ENCODE results near the gene GPX2.

The GPX2 gene

GRCh38 chr14:64938972-64939816, 3.4 kb downstream of the GPX2 start:
- DNase-seq (ENCODE audit: low spot score), result no peak

GRCh38 chr14:64937821-64938193, 4.7 kb downstream of the GPX2 start:
- DNase-seq (ENCODE audit: low spot score), result no peak

- DNase-seq (ENCODE audit: low spot score), result no peak
Observed at GRCh38 chr14:64937171-64937820, 5.2 kb downstream of the GPX2 start.

- DNase-seq (ENCODE audit: low spot score), result no peak
Observed at GRCh38 chr14:64935508-64935907, 7.0 kb downstream of the GPX2 start.

GRCh38 chr14:64934338-64934929, 8.1 kb downstream of the GPX2 start:
- no peak for DNase-seq (ENCODE audit: low spot score)

GRCh38 chr14:64932231-64932630, 10.3 kb downstream of the GPX2 start:
- no peak for DNase-seq (ENCODE audit: low spot score)

- DNase-seq (ENCODE audit: low spot score), result no peak
Observed at GRCh38 chr14:64931123-64931522, 11.4 kb downstream of the GPX2 start.

GRCh38 chr14:64930085-64930843, 12.3 kb downstream of the GPX2 start:
- no peak for DNase-seq (ENCODE audit: low spot score)

GRCh38 chr14:64929014-64929359, 13.6 kb downstream of the GPX2 start:
- DNase-seq (ENCODE audit: low spot score), result no peak

GRCh38 chr14:64928239-64929013, 14.1 kb downstream of the GPX2 start:
- no peak for DNase-seq (ENCODE audit: low spot score)

- DNase-seq (ENCODE audit: low spot score), result no peak
Observed at GRCh38 chr14:64927031-64927430, 15.5 kb downstream of the GPX2 start.

- DNase-seq (ENCODE audit: low spot score), result no peak
Observed at GRCh38 chr14:64926398-64926995, 16.0 kb downstream of the GPX2 start.

GRCh38 chr14:64923015-64923414, 19.5 kb downstream of the GPX2 start:
- DNase-seq (ENCODE audit: low spot score), result no peak

GRCh38 chr14:64920465-64920864, 22.1 kb downstream of the GPX2 start:
- no peak for DNase-seq (ENCODE audit: low spot score)

- DNase-seq (ENCODE audit: low spot score), result no peak
Observed at GRCh38 chr14:64919618-64920017, 22.9 kb downstream of the GPX2 start.

- no peak for DNase-seq (ENCODE audit: low spot score)
Observed at GRCh38 chr14:64919215-64919614, 23.3 kb downstream of the GPX2 start.

- no peak for DNase-seq (ENCODE audit: low spot score)
Observed at GRCh38 chr14:64918216-64918615, 24.3 kb downstream of the GPX2 start.

- DNase-seq (ENCODE audit: low spot score), result no peak
Observed at GRCh38 chr14:64915797-64916196, 26.7 kb downstream of the GPX2 start.

GRCh38 chr14:64915029-64915424, 27.5 kb downstream of the GPX2 start:
- no peak for DNase-seq (ENCODE audit: low spot score)

- peak; percentile 98 for DNase-seq (ENCODE audit: low spot score)
Observed at GRCh38 chr14:64914237-64915028, 28.1 kb downstream of the GPX2 start, which contains the start of gene CHURC1. TSS of gene CHURC1 (plus strand) at chr14:64914455. CDS start at chr14:64914496, 41 bp downstream.

All from Ammon's horn (tissue), 1 donor.